Activated CD4-positive, alpha-beta T cell treated with anti-CD3 and anti-CD28 coated beads, Interleukin-2, amount 50 U/mL, for 1 hour (primary cell): ENCODE measurements around the gene GLYATL3.
"Not testable (repeated sequence)": the region's sequence is repeated elsewhere in the genome, so short reads cannot be mapped to it uniquely, and the experiment has no call there.

ENCODE experiments used
- DNase-seq: peaks from one replicate; pipeline ENCODE4 v3.0.0-alpha.2; 2020

GLYATL3 gene

DNA sequence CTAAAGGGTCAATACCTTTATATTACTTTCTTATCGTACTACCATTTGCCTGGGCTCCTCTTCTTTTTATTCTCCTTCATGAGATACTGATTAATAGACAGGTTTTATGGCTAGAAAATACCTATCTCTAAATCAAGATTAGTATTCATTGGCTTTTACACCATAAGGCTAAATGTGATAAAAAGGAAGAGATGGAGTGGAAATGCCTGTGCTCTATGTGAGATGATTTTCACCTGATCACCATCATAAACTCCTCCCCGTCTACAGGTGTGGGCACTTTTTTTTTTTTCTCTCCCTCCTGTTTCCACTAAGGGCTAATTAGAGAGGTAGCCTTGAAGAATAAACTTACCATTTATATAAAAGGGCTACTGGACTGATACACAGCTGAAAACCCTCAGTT is at the start of gene GLYATL3:
GLYATL3 (plus strand) TSS at position 301 of the 400 bp plus-strand sequence. CDS start 12,068 bp downstream, outside the sequence.
- no peak for DNase-seq

DNA sequence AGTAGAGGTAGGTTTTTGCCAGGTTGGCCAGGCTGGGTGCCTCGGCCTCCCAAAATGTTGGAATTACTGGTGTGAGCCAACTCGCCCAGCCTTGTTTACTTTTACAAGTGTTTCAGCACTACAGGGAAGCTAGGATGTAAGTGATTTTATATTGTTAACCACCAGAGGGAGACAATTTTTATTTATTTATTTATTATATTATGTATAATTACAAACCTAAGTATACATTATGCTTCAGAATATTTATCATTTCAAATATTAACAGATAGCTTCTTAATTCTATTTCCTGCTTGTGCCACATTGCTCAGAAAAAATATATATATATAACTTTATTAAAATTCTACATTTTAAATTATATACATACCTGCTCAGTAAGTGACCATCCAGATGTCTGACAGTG is 46.5 kb upstream of the GLYATL3 start:
- no peak for DNase-seq

DNA sequence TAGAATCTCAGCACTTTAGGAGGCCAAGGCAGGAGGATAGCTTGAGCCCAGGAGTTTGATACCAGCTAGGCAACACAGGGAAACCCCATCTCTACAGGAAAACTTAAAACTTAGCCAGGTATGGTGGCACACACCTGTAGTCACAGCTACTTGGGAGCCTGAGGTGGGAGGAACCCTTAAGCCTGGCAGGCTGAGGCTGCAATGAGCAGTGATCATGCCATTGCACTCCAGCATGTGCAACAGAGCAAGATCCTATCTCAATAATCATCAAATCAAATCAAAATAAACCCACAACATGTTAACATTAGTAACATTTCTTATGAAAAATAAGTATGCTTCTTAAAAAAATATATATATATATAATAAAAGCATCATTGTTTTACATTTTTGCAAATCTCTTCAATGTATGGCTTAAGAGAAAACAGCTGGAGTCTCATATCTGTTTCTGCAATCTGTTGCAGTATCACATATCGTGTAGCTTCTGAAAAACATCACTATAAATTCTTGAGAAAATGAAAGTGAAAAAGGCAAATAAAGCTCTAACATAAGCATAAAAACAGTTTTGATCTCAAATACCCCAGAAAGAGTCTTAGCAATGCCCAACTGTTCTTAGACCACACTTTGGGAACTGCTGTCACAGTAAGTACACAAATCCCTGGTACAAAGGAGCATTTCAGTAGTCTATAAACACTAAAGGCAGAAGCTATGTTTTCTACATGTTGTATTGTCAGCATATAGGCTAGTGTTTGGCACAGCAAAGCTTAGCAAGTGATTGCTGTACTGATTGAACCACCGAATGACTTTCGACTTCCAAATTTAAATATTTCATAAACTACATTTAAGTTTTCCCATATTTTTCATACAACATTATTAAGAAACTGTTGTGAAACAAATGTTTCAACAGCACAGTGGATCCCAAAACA is 44.7 kb upstream of the GLYATL3 start:
- DNase-seq = no peak

DNA sequence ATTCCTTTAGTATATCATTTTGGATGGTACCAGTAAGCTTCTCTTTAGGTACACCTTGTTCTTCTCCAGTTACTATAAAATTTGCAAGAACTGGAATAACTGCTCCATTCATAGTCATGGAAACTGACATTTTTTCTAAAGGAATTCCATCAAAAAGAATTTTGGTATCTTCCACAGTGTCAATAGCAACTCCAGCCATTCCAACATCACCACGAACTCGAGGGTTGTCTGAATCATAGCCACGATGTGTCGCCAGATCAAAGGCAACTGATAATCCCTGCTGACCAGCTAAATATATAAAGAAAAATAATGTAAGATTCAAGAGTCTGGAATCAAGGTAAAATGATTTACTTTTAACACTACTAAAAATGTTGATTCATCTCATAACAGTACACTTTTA is 42.0 kb upstream of the GLYATL3 start:
- DNase-seq = no peak

DNA sequence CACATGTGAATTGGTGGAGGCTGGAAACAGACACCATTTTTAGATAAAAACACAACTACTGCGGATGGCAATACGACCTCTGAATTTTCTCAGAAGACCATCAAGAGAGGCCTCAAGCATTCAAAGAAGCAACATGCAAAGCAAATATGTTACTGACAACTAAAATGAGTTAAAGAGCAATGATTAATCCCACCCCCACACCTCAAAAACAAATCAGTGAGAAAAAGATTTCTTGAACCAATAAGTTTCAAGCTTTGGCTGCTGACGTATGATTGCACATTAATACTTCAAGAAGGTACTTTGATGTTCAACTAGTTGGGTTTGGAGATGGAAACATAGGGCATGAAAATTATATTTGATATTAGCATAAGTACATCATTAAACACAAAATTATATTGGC is 37.7 kb upstream of the GLYATL3 start:
- DNase-seq = no peak

DNA sequence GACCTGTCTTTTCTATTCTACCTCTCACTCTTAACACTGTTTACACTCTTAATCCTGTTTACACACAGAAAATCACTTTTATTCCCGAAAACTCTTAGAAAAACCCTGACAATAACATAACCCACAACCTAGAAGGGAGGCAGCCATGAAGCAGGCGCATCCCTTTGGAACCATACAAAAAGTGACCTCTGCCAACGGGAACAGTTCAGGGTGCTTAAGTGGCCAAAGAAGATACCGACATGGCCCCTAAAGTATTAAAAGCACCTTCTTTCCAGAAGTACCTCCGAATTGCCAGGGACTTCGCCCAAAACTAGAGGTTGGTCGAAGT is 37.2 kb upstream of the GLYATL3 start:
- no peak for DNase-seq

DNA sequence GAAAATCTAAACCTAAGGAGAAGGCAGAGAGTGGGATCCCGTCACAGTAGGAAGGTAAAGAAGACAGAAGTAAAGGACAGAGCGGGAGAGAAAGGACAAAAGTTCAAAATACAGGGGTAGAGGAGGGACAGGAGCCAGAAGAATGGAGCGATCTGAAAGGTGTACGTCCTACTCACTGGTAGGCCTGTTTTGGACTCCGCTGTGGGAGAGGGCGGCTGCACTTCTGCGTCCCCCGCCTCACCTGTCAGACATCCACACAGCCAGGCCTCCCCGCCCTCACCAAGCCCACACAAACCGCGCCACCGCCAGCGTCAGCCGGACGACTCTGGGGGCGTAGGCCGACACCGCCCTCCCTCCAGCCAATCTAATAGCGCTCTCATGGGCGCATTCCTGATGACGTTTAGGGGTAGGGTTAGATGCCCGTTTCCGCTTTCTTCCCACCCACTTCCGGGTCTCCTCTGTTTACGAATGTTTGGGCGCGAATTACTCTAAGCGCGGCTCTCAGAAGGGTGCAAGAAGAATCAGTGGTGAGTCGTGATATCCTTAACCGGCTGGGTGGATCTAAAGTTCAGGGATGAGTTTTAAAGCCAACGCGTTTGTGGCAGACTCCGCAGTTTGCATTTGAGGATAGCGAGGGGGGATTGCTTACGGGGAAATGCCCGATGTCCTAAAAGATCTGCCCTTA is 36.7 kb upstream of the GLYATL3 start, which contains the start of the genes CENPQ and MMUT:
CENPQ (plus strand) TSS at position 444 of the 685 bp plus-strand sequence. CDS start 6,807 bp downstream, outside the sequence.
MMUT (minus strand) TSS at position 327 of the 685 bp plus-strand sequence. CDS start 3,787 bp downstream, outside the sequence.
- peak; percentile 88 for DNase-seq

DNA sequence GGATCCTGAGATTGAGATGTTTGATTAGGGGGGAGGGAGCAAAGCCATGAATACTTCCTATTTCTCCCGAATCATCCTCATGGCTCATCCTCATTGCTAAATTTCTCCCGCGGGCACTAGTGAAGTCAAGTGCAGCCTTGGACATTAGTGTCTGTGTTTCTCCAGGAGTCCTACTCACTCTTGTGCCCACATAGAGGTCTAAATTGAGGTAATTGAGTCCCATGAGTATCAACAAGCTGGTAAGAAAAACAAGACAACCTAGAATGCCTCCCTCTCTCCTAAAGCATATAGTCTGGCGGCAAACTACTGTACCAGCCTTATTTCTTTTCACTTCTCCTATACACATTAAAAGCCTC is 36.1 kb upstream of the GLYATL3 start:
- no peak for DNase-seq

DNA sequence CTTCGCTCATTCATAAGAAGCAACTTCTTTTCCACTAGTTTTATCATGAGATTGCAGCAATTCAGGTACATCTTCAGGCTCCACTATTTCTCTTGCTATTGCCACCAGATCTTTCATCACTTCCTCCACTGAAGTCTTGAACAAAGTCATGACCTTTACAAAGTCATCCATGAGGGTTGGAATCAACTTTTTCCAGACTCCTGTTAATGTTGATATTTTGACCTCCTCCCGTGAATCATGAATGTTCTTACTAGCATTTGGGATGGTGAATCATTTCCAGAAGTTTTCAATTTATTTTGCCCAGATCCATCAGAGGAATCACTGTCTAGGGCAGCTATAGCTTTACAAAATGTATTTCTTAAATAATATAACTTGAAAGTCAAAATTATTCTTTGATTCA is 35.0 kb upstream of the GLYATL3 start:
- DNase-seq = no peak

DNA sequence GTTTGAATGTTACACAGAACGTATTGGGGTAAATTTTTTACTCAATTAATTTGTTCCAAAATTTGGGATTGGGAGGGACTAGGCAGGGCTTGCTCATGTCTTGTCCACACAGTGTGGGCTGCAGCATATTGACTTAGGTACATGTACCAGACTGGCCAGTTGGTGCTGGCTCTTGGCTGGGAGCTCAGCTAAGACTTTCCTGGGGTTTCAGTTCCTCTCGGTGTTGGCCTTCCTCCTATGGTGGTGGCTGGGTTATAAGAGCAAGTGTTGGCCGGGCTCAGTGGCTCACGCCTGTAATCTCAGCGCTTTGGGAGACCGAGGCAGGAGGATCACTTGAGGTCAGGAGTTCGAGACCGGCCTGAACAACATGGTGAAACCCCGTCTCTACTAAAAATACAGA is 31.7 kb upstream of the GLYATL3 start:
- DNase-seq = no peak

DNA sequence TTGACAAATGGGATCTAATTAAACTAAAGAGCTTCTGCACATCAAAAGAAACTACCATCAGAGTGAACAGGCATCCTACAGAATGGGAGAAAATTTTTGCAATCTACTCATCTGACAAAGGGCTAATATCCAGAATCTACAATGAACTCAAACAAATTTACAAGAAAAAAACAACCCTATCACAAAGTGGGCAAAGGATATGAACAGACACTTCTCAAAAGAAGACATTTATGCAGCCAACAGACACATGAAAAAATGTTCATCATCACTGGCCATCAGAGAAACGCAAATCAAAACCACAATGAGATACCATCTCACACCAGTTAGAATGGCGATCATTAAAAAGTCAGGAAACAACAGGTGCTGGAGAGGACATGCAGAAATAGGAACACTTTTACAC is 23.2 kb upstream of the GLYATL3 start:
- DNase-seq = not testable (repeated sequence)

DNA sequence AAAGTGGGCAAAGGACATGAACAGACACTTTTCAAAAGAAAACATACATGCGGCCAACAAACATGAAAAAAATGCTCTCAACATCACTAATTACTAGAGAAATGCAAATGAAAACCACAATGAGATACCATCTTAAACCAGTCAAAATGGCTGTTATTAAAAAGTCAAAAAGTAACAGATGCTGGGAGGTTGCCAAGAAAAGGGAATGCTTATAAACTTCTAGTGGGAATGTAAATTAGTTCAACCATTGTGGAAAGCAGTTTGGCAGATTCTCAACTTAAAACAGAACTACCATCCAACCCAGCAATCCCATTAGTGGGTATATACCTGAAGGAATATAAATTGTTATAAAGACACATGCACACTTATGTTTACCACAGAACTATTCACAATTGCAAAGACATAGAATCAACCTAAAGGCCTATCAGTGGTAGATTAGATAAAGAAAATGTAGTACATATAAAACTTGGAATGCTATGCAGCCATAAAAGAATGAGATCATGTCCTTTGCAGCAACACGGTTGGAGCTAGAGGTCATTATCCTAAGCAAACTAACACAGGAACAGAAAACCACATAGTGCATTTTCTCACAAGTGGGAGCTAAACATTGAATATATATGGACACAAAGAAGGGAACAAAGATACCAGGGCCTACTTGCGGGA is 20.3 kb upstream of the GLYATL3 start:
- no peak for DNase-seq

DNA sequence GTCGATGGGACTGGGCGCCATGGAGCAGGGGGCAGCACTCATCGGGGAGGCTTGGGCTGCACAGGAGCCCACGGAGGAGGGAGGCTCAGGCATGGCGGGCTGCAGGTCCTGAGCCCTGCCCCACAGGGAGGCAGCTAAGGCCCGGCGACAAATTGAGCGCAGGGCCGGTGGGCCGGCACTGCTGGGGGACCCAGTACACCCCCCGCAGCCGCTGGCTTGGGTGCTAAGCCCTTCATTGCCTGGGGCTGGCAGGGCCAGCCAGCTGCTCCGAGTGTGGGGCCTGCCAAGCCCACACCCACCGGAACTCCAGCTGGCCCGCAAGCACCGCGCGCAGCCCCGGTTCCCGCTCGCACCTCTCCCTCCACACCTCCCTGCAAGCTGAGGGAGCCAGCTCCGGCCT is 17.9 kb upstream of the GLYATL3 start:
- not testable (repeated sequence) for DNase-seq

DNA sequence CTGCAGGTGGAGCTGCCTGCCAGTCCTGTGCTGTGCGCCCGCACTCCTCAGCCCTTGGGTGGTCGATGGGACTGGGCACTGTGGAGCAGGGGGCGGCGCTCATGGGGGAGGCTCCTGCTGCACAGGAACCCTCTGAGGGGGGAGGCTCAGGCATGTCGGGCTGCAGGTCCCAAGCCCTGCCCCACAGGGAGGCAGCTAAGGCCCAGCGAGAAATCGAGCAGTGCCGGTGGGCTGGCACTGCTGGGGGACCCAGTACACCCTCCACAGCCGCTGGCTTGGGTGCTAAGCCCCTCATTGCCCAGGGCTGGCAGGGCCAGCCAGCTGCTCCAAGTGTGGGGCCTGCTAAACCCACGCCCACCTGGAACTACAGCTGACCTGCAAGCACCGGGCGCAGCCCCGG is 16.3 kb upstream of the GLYATL3 start:
- DNase-seq = not testable (repeated sequence)

DNA sequence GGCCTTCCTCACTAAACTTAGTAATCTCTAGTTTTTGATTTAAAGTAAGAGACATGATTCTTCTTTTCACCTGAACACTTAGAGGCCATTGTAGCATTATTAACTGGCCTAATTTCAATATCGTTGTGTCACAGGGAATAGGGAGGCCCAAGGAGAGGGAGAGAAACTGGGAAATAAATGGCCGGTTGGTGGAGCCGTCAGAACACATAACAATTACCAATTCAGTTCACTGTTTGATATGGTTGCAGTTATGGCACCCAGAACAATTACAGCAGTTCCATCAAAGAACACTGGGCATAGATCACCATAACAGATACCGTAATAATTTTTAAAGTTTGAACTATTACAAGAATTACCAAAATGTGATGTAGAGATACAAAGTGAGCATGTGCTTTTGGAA is 9.1 kb upstream of the GLYATL3 start:
- no peak for DNase-seq

DNA sequence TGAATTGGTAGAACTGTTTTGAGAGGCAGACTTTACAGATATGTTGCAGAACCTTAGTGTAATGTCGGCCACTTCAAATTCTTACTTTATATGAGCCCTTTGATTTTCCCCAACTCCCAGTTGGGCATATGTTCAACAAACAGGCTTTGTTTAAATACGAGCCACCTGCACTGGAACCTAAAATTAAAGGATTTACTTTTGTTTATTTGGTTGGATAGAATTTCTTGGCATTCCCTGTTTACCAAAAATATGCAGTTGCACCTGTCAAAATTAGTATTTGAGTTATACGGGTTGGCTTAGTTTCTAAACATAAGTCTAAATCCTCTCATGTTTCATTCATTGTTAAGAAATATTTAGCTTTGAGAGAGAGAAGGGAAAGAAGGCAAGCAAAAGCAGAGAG is 2.4 kb upstream of the GLYATL3 start:
- no peak for DNase-seq

DNA sequence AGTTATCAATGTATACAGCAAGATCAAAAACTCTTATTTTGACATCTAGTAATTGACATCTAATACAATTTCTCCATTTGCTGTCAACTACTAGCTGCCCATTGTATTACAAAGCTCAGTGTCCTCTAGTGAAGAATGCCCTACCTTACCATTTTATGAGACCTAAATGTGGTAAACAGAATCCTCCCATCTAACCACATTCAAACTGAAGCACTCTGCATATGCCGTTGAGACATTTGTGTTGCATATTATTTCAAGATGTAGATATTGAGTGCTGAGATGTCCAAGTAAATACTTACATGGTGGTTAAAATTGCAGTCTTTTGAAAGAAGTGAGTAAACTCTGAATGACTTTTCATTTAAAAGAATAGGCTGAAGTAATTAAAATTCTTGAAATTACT is 597 bp upstream of the GLYATL3 start:
- no peak for DNase-seq

DNA sequence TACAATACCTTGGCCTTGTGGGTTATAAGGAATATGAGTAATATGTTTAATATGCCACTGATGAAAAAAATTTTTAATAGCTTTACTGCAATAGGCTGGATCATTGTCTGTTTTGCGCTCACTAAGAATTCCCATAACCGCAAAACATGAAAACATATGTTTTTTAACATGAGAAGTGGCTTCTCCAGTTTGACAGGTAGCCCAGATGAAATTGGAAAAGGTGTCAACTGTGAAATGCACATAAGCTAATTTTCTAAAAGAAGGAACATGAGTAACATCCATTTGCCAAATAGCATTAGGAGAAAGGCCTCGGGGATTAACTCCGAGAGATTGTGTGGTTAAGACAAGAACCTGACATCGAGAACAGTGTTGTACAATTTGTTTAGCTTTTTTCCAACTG is 4.9 kb downstream of the GLYATL3 start:
- DNase-seq = no peak

DNA sequence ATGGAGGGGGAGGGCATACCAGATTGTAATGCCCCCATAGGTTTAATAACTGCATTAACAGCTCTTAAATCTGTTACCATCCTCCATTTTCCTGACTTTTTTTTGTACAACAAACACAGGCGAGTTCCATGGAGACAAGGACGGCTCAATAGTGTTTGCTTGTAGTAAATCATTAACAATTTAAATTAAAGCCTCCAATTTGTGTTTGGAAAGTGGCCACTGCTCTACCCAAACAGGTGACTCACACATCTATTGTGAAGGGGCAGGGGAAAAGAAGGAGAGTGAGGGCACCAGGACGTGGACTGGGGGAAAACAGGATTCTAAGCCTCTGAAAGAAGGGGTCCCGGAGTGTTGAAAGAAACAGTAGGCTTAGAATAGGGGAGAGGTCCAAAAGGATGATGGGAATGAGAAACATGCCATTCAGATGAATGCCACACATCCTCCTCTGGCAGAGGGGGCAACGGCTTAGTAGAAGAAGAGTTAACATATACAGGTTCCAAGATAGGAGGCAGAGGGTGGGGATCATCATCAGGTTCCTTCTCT is 6.9 kb downstream of the GLYATL3 start:
- DNase-seq = no peak

DNA sequence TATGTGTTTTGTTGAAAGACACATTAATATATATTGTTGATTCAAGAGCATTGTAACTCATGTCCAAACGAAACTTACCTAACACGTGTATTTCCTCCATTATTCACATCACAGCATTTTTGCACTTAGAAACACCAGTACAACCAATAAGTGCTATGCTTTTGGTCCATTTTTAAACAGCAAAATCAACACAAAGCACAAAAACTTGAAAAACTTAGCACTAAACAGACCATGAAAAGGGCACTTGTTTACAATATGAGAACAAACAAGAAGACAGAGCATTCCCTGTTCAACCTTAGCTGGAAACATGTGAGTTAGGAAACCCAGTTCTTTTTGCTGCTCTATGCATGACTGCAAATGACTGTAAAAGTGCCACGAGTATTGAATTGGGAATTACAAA is 9.6 kb downstream of the GLYATL3 start:
- no peak for DNase-seq

DNA sequence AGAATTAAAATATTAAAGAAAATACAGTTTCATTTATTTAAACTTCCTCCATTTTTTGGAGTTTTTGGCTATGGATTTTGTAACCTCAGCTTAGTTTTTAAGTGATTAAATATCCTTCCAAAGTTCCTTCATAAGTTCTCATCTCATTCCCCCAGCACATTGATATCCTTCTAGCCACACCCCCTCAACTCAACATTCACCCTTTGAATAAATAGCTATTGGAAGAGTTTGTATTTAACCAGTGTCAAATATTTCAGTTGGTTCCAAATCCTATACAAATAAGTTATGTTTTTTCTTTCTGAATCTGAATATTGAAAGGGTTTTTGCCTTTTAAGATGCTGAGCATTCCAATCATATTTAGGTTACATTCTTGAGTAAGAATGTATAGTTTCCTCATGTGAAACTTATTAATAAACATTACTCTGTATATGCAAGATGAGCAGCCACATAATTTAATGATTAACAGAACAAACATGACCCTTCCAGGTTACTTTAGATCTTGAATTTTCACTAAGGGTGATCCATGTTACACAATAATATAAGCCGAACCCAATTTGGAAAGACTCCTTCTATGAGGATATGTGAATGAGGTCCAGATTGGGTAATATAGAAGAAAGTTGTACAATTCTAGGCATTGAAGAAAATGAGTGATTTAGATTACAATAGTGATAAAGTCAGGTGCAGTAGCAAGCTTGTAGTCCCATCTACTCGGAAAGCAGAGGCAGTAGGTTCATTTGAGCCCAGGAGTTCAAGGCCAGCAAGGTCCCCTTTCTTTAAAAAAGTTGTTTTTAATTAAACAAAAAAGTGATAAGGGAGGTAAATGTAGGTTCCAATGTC is 13.6 kb downstream of the GLYATL3 start:
- DNase-seq = no peak
